Kidney epithelial cell (primary cell): ENCODE measurements around the gene FAM83F. TPM values are rescaled to one million over a fixed set of nuclear protein-coding genes. Genes with fewer than 3 reads are reported as not detected.

Experiments
- DNase-seq: peaks from one replicate; pipeline ENCODE4 v3.0.0-alpha.2; 2010; ENCODE audit warnings: low read depth
- H3K27me3 ChIP-seq: 2 replicates; pipeline ENCODE4 v1.6.0; 2011; ENCODE audit warnings: low read length; ENCODE audit not compliant: control insufficient read depth, insufficient read depth
- H3K36me3 ChIP-seq: 2 replicates; pipeline ENCODE4 v1.5.1; 2011; ENCODE audit warnings: low read length; ENCODE audit not compliant: control insufficient read depth, insufficient read depth
- H3K4me3 ChIP-seq: 2 replicates; pipeline ENCODE4 v1.5.1; 2011; ENCODE audit warnings: low read depth, mild to moderate bottlenecking, control low read depth, low read length
- CTCF ChIP-seq: IDR thresholded peaks from 2 replicates; pipeline ENCODE4 v1.5.1; 2011; ENCODE audit warnings: mild to moderate bottlenecking, moderate library complexity, low read length, control low read depth, inconsistent platforms; ENCODE audit not compliant: insufficient read depth, poor library complexity, severe bottlenecking
- total RNA-seq: library from RNA; depleted of rRNA; stranded (reverse); fragments of >200 nt; gene quantifications from 2 replicates; pipeline ENCODE4 v1.2.3, GENCODE V29; 2015

Gene FAM83F
- total RNA-seq, 1 donor from 2014 or later, result 6.9 TPM

- DNase-seq, result no peak
- Histone ChIP-seq H3K4me3 (no peak overlapping the region), H3K36me3 (no peaks in the 10 kb centered on the region), H3K27me3 (peaks cover 12% of the 10 kb centered on the region)
- TF ChIP-seq CTCF, result no peak
Measured at GRCh38 chr22:39996732-39997131, 2.0 kb downstream of the FAM83F start.

GRCh38 chr22:39997421-39997820 lies 2.7 kb downstream of the FAM83F start:
- DNase-seq, result no peak
- Histone ChIP-seq H3K4me3 (no peak overlapping the region), H3K27me3 (peaks cover 12% of the 10 kb centered on the region), H3K36me3 (no peaks in the 10 kb centered on the region)
- no peak for TF ChIP-seq CTCF

- peak; percentile 55 for DNase-seq
- H3K4me3 ChIP-seq, result no peak overlapping the region
- H3K36me3 ChIP-seq, result no peaks in the 10 kb centered on the region
- H3K27me3 ChIP-seq, result peaks cover 12% of the 10 kb centered on the region
- no peak for TF ChIP-seq CTCF
Measured at GRCh38 chr22:39997939-39998726, 3.4 kb downstream of the FAM83F start.

- DNase-seq, result no peak
- H3K4me3 ChIP-seq, result no peak overlapping the region
Measured at GRCh38 chr22:39999144-39999757, 4.5 kb downstream of the FAM83F start.

GRCh38 chr22:40000171-40000570 lies 5.4 kb downstream of the FAM83F start:
- Histone ChIP-seq H3K27me3 (peaks cover 2% of the 10 kb centered on the region), H3K4me3 (no peak overlapping the region), H3K36me3 (no peaks in the 10 kb centered on the region)
- no peak for DNase-seq
- no peak for TF ChIP-seq CTCF

More at GRCh38 chr22:39999144-39999757, 4.5 kb downstream of the FAM83F start:
- Histone ChIP-seq H3K27me3 (peaks cover 8% of the 10 kb centered on the region), H3K36me3 (no peaks in the 10 kb centered on the region)
- TF ChIP-seq CTCF, result no peak
